Stimulated activated CD4-positive, alpha-beta T cell treated with anti-CD3 and anti-CD28 coated beads, Interleukin-1b, Interleukin-23, amount 100 ng/mL, for 24 hours (primary cell): Measurements from ENCODE around the gene SLX4.

Experiments
- DNase-seq, 4 experiments: peaks; one replicate each; pipeline ENCODE4 v3.0.0-alpha.2; 2020; ENCODE audit warnings: low read depth in 4 of 4, low spot score in 1 of 4

The SLX4 gene

DNA sequence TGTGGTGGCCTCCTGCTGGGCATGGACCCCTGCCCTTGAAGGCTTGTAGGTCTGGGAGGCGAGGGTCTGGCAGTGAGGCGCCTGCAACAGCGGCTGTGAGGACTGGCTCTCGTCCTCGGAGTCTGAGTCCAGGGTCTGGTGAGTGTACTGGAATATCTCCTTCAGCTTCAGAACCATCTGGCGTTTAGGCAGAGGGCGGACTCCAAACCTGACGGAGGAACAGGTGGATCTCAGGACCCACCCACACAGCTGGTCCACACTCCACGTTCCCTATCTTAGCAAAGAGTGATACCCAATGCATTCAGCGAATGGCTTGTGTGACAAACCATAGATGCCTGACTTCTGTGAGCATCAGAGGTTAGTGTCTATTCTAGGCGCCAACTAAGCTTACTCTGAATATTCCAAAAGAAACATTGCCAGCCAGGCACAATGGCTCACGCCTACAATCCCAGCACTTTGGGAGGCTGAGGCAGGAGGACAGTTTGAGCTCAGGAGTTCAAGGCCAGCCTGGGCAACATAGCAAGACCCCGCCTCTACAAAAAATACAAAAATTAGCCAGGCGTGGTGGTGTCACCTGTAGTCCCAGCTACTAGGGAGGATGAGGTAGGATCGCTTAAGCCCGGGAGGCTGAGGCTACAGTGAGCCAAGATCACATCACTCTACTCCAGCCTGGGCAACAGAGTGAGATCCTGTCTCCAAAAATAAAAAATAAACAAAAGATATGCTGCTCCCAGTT, 27.9 kb downstream of the SLX4 start:
- no peak for DNase-seq

DNA sequence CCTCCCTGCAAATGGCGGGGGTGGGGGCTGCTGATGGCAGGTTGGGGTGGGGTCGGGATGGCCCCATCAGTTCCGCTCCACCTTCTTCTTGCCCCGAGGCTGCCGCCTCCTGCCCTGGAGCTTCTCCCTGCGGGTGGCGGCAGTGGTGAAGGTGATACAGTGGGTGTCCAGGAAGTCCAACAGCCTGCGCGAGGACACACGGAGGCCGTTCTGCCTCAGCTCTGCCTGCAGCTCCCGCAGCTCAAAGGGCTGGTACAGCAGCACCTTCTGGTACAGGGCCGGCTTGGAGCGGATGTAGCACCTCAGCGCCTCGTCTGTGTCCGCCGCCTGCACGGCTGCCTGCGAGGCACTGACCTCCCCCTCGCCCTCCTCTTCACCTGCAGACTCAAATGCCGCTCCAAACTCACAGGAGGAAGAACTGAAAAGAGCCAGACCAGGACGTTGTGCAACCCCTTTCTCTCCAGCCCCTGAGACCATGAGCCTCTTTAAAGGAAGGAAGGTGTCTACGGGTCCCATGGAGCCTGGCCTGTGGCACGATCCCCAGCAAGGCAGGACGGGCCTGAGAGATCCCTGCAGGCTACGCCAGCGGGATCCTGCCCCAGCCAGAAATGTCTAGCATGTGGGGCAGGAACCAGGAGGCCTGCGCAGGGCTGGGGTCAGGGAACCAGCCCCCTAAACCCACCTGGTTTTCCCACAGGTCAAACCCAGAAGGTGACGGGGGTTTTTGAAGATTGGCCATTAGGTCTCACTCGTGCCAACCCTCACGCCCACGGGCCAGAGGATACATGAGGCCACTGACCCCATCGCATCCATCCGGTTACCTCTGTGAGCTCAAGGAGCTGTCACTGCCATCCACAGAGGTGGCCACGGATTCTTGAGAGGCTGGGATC, 28.9 kb downstream of the SLX4 start:
- DNase-seq = no peak

DNA sequence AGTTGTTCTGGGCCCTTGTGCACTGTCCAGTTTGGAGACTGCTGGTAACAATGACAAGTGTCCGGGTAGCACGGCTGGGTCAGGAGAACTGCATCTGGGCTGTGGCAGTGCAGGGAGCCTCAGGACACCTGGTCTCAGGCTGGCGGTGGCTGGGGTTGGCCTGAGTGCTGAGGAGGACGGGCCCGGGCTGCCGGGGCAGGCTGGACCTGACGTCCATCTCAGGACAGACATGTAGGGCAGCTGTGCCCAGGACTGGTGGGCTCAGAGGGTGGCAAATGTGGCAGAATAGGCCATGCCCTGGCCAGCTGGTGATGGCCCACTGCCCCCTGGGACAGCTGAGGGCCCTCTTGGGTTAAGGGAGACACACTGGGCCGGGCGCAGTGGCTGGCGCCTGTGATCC, 30.0 kb downstream of the SLX4 start:
- no peak for DNase-seq

DNA sequence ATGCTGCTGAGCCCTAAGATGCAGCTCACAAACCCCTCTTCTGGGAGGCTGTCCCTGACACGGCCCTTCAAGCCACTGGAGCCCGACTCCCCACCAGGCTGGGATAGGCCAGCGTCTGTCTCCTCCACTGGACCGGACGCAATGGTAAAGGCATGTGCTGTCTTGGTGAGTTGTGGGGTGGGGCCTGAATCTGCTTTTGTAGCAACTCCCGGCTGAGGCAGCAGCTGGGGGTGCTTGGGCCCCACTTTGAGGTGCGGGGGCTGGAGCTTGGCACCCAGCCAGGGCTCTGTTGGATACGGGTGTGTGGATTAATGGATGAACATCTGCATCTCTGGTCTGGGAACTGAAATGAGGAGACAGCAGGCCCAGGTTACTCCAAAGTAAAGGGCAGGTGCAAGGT, 30.7 kb downstream of the SLX4 start:
- no peak for DNase-seq

DNA sequence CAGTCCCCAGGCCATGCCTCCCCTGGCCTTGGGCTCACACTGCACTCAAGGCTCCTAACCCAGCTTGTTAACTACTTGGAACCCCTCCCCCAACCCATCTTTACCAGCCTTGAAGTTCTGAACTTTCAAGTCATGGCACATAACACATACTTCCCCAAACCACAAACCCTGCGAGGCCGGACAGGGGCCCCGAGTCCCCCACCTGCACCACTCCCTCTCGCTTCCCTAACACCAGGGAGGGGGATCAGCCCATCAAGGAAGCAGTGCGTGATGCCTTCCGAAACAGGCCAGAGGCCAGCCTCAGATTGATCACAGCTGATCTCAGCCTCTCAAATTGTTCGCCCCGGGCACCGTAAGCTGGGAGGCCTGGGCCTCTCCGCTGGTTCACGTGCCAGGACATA, 31.2 kb downstream of the SLX4 start:
- no peak for DNase-seq

DNA sequence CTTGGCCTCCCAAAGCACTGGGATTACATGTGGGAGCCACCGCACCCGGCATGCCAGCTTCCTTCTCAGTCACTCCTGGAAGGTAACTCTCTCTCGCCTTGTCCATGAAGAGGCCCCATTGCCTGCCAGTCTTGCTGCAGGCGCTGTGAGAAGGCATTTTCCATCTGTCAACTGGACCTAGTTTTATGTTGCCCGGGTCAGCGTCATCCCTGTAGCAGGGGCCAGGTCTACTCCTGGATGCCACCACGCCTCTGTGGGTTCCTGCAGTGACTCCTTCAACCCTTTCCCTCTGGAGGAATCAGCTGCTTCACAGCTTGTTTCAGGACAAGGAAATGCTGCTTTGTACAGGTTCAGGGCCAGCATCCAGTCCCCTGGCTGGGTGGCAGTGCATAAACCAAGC, 31.6 kb downstream of the SLX4 start:
- no peak for DNase-seq

DNA sequence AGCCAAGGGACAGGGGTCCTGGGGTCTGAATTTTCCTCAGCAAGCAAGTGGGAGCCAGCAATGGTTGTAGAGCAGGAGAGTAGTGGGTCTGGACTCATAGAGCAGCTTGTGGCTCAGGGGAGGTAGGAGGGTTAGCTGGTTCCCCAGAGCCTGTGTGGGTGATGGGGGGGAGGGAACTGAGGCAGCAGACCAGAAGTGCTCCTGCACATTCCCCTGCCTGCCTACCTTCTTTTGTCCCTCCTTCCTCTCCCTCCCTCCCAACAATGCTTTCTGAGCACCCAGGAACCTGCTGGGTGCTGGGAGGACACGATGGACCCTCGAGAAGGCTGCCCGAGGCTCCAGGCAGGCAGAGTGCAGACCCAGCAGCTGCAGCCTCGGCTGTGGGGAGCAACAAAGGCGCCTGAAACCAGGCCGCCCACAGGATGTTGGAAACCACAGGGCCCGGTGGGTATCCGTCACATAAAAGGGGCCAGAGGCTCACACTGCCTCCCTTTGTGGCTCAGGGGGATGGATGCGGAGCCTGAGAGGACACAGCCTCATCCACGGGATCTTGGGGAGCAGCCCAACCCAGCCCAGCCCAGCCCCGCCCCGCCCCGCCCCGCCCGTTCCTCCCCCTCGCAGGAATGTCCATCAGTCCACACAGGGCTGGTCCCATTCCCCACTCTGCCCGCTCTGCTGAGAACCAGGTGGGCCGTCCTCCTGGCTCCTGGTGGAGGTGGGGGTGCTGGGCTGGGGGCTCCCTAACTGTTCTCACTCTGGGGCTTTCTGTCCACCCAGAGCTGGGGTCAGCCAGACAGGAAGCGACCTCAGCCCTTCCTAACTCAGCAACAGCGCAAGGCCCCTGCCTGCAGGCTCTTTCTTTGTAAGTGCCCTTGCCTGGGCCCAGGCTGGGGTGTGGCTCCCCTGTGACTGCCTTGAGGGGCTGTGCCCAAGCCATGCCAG, 32.5 kb downstream of the SLX4 start:
- DNase-seq = peak in 1 of 4 experiments; percentile 38

DNA sequence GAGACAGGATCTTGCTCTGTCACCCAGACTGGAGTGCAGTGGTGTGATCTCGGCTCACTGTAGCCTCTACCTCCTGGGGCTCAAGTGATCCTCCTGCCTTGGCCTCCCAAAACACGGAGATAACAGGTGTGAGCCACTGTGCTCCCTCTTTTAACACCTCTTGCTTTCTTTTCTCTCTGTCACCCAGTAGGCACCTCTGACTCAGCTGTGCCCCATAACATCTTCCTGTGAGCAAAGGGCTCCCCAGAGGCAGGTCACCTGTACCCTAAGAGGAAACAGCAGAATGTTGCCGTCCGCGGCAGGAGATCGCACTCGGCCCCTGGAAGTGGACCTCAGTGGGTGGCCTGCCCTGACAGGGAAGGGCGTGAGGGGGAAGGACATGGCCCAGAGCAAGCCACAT, 33.3 kb downstream of the SLX4 start:
- no peak for DNase-seq

DNA sequence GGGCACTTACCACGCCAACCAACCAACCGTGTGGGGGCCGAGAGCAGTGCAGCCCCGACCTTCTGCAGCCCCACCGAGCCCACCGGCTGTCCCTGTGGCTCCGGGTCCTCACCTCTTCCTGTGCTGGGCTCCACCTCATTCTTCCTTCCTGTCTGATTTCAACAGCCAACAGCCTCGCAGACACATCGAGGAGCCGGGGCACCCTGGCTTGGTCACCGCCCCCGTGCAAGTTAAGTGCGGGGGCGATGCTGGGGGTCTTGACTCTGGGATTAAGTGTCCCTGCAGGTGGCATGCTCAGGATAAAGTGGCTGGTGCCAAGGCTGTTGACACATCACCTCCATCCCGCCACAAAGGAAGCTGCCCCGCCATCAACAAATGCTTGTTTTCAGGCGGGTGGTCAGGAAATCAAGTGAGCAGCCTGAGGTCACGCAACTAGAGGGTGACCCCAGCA, 34.1 kb downstream of the SLX4 start, which contains the start of gene NLRC3:
Gene NLRC3, minus strand, starts transcription at position 102 of the 451 bp plus-strand sequence. CDS start 12,367 bp downstream, outside the sequence.
- no peak for DNase-seq

DNA sequence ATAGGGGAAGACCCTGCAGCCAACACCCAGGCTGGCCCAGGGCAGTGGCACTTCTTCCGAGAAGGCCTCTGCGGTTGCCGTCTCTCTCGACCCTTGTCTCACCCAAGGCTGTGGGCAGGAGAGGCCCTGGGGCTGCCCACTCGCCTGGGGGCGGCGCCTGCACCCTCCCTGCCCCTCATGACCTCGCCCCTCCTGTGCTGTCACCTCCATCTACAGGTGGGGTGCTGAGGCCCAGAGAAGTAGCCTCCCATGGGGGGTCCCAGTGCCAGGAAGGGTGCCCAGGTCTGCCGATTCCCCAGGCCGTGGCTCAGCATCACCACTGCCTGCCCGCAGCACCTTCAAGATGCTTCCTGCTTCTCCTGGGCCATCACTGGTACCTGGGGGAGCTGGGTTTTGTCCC, 35.2 kb downstream of the SLX4 start:
- no peak for DNase-seq

DNA sequence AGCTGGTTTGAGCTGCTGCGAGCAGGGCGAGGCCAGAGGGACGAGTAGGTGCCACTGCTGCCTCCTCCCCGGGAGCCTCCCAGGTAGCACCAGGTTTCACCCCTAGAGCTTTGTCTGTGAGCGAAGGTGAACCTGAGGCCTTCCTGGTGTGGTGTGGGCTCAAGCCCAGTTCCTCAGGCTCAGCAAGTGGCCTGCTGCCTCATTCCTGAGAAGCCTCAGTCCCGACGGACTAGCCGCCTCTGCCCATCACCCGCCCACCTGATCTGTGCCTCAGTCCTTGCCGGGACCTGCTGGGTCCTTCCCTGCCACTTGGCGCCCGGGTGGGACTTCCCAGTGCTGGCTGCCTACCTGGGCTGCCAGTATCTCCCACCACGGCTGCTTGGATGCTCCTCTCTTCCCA, 35.9 kb downstream of the SLX4 start:
- no peak for DNase-seq

DNA sequence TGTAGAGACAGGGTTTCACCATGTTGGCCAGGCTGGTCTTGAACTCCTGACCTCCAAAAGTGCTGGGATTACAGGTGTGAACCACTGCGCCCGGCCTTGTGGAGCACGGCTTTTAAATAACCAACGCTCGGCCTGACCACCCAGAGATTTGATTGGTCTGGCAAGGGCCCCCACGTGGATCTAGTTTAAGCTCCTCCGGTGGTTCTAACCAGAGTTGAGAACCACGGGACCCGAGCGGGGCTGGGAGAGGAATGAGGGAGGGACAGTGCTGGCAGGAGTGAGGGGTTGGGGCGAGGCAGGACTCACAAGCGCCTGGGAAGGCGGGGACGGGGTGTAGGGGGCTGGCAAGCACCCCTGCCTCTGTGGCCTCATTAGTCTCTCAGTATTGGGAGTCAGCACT, 37.2 kb downstream of the SLX4 start:
- DNase-seq = no peak

DNA sequence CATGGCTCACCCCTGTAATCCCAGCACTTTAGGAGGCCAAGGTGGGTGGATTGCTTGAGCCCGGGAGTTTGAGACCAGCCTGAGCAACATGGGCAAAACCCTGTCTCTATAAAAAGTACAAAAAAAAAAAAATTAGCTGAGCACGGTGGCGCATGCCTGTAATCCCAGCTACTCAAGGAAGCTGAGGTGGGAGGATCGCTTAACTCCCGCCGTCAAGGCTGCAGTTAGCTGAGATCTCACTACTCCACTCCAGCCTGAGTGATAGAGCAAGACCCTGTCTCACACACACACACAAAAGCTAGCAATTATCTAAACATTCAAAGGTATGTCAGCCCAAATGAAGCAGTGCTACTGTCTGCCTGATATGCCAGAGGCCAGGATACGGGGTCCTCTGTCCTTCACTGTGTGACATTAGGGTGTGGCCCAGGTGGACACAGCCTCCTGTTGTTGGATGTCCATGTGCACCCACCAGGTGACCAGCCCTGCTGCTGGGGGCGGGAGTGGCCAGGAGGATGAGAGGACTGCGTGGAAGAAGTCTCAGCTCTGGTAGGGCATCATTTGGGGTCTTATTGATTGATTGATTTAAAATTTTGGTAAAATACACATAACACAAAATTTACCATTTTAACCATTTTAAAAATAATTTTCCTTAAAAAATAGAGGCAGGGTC, 38.1 kb downstream of the SLX4 start:
- DNase-seq = no peak

DNA sequence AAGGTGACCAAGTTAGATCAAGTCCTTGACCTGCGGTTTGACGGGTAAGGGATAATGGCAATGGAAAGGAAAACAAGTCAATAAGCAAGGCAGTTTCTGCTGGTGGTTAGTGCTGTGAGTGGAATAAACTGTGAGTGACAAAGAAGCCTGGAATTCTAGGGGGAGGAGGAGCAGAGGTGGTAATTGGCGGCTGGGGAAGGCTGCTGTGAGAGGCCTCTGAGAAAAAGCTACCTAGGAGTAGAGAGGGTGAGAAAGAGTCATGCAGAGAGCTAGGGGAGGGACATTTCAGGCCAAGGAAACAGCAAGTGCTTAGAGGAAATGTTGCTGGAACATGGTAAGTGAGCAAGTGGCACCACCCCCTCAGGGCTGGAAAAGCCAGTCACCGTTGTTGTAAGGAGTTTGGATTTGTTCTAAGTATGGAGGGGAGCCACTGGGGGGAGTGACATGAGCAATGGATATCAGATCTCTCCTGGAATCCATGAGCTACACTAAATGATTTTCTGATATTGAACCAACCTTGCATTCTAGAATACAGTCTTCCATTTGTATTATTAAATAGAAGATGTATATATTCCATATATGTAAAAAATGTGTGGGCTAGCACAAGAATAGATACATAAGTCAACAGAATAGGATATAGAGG, 40.9 kb downstream of the SLX4 start:
- DNase-seq = no peak

DNA sequence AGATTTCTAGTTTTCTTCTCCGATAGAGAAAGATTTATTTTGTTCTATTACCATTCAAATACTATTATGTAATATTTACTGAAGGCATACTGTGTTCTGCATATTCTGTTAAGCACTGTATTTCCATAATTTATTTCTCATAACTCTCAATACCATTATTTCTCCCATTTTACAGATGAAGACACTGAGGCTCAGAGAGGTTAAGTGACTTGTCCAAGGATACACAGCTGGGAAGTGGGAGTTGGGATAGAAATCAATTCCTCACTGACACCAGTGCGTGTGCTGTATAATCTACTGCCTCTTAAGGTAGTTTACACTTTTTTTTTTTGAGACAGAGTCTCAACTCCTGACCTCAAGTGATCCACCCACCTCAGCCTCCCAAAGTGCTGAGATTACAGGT, 41.6 kb downstream of the SLX4 start:
- no peak for DNase-seq

DNA sequence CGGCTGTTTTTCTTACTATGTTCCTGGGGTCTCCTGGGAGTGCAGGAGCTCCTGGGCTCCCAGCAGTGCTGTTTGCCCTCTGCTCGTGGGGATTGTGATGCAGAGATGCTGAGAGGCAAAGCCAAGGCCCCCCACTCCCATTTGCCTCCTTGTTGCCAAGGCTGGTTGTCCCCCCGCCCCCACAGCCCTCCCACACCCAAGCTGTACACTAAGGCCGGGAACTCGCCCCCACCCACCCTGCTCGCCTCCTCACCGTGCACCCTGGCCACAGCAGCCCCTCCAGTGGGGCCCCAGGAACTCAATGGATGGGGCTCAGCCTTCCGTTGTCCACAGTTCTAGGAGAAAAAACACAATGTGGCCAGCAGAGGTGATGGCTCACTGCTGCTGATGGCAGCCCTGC, 44.4 kb downstream of the SLX4 start:
- no peak for DNase-seq

DNA sequence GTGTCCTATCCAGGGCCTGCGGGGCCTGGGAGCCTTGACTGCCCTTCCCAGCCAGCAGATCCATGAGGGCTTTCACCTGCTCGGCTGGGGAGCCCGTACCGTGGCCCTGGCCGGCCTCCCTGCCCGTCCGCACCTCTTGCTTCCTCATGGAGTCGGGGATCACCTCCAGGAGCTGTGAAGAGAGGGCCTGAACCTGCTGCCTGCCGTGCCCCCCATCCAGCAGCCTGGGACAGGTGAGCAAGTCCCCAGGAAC, 46.6 kb downstream of the SLX4 start:
- DNase-seq = no peak

DNA sequence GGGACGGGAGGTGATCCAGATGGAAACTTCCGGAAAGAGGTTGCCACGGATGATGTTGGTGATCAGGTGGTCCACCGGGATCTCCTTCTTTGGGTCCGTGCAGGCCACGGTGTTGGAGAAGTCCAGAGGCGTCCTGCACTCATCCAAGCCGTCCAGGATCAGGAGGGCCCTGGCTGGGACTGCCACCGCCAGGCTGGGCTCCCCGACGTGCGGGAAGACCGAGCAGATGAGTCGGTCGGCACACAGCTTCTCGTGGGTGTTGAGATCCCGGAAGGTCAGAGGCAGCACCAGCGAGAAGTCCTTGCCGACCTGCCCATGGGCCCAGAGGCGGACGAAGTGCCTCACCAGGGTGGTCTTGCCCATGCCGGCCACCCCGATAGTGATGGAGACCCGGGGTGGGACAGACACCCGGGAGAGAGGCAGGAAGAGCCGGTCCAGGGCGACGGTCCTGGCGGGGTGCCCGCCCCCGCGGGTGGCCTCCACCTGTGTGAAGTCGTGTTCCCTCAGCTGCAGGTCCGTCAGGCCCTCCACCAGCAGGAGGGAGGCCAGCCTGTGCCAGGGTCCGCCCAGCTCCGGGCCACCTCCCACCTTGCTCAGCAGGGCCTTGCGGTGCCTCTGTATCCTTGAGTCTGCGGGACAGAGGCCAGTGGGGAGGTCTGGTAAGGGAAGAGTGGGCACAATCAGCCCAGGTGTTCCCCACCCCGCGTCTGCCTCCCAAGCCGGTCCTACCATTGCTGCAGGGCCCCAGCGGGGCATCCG, 47.1 kb downstream of the SLX4 start:
- DNase-seq = no peak

DNA sequence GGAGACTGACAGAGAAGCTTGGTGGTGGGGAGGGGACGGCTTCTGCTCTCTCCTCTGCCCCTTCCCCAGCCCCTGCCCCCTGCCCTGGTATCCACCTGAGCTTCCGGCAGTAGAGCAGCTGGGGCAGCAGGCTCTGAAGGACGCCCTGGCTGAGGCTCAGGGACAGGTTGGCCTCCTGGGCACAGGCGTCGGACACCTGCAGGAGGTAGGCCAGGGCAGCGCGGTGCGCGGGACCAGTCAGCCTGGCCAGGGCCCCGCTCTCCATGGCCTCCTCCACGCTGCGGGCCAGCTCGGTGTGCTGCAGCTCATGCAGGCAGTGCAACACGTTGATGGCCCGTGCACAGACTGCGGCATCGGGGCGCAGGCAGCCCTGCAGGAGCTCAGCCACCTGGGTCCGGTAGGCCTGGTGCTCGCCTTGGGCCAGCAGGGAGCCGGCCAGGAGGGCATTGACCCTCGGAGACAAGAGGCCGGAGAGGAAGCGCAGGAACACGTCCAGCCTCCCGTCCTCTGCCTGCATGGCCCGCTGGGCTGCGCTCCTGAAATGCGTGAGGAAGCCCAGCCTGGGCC, 48.4 kb downstream of the SLX4 start:
- DNase-seq = no peak
